D721Med (cell line): ENCODE data around the gene ASTN1.

Experiments
- DNase-seq: peaks from one replicate; pipeline ENCODE4 v3.0.0; 2011; ENCODE audit warnings: low spot score; ENCODE audit not compliant: insufficient read length
- FAIRE-seq: peaks from 2 replicates; lab custom pipeline; 2011; peaks lifted over from hg19 to GRCh38; lab: Jason Lieb, UNC
- CTCF ChIP-seq: IDR thresholded peaks from 2 replicates; pipeline ENCODE4 v1.5.1; 2012; ENCODE audit warnings: mild to moderate bottlenecking, control low read depth; ENCODE audit not compliant: insufficient read depth; ENCODE audit errors: missing control alignments

Gene ASTN1

DNA sequence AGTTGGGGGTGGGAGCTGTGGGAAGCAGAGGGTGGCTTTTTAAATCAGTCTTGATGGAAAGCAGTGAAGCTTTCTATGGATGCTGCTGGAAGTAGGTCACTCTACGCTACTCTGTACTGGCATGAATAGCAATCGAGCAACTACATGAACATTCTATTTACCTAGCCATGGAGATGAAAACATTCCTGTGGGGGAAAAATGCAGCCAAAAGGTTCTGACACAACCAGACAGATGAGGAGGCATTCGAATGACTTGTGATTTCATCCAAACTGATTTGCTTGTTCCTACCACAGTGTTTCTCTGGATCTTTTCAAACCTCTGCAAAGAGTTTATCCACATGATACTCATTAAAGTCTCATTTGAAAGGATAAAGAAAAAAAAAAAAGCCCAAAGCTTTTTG is 95.0 kb downstream of the ASTN1 start:
- DNase-seq (no peak), FAIRE-seq (no peak)

GRCh38 chr1:177067752-177068410 is 96.6 kb downstream of the ASTN1 start:
- DNase-seq (no peak), FAIRE-seq (no peak)
- TF ChIP-seq CTCF: no peak

More for the DNA sequence above, 95.0 kb downstream of the ASTN1 start:
- no peak for TF ChIP-seq CTCF

- FAIRE-seq: no peak
- no peak for TF ChIP-seq CTCF
- DNase-seq: no peak
These were observed 99.1 kb downstream of the ASTN1 start for GRCh38 chr1:177065430-177065829.

- no peak for DNase-seq
- no peak for TF ChIP-seq CTCF
- FAIRE-seq: no peak
These were observed 100.9 kb downstream of the ASTN1 start for GRCh38 chr1:177063648-177064047.

DNA sequence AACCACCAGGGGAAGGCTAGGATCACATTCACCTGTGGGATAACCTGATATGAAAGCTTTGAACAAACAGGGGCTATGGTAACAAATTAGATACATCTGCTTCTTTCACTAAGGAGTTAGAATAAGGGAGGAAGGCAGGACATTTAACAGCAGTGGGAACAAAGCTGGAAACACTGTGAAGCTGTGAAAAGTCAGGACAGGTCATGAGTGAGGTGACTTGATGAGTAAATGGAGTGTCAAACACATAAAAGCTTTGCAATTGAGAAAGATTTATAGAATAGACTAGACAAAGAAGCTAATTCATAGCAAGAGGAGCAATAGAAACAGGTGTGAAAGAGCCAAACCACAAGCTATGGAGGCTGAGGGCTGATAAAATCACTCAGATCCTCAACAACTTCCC is 110.0 kb downstream of the ASTN1 start:
- DNase-seq (no peak), FAIRE-seq (no peak)
- TF ChIP-seq CTCF: no peak

DNA sequence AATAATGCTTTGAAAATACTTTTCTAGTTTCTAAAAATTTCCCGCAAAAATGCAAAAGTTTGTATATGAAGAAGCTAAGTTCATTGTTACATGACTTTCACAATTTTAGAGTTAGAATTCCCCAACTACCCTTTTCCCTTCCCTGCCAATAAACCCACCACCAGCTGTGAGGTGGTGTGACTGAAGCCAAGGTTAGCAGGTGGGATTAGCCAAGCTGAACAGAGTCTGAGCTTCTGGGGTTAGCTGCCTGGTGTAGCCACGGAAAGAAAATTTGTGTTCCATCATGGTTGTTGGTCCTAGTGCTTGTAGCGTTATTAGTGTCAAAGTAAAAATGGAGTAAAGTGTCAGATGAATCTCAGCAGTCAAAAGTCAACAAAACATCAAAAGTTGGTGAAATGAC is 110.9 kb downstream of the ASTN1 start:
- no peak for TF ChIP-seq CTCF
- DNase-seq (no peak), FAIRE-seq (no peak)

DNA sequence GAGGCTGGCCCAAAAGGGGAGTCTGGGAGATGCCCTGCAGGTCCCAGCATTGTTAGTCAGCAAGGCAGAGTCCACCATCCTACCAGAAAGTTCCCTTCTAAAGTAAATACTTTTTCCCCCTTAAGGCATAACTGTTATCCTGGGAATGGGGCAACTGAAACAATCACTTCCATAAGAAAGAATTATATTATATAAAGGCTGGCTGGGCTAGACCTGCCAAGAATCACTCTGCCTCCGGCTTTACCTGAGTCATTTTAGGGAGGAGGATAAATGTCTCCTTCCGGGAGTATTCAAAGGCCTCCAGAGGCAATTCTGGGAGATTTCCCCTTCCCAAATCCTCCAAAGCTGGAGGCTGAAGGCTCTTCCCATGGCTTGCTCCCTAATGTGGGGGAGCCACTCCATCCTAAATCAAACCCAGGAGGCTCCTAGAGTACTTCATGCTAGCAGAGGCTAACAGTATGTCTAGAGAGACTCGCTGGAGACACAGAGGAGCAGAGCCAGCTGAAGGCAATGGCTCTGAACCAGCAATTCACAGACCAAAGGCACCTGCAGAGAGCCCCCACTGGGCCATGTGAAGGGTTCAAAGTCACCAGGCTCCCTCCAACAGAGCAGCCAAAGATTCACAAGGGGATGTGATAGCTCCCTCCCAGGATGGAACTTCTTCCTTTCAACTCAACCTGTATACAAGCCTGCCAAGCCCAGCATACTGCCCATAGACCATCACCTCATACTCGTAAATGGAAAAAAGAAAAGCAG is 116.0 kb downstream of the ASTN1 start:
- no peak for FAIRE-seq
- TF ChIP-seq CTCF: no peak
- no peak for DNase-seq
